H1 (cell line): ENCODE measurements around the gene SH3PXD2A. TPM values are rescaled to one million over a fixed set of nuclear protein-coding genes. Genes with fewer than 3 reads are reported as not detected.

Source experiments
- CTCF ChIA-PET: fragments of 300-600 bp; sonication (Branson Sonifier 250); formaldehyde crosslinking; loops from one replicate; lab custom pipeline; 2021; ENCODE audit not compliant: partially characterized antibody; lab: Charles Lee
- POLR2A ChIA-PET: fragments of 300-600 bp; sonication (Branson Sonifier 250); formaldehyde crosslinking; loops from one replicate; lab custom pipeline; 2021; ENCODE audit warnings: inconsistent platforms; ENCODE audit not compliant: partially characterized antibody; lab: Charles Lee
- DNase-seq, 2 experiments: peaks; one replicate each; pipeline versions ENCODE4 v3.0.0 to v3.0.0-alpha.2; 2010 to 2022; ENCODE audit warnings: low spot score in 2 of 2, low read depth in 1 of 2, mixed read lengths in 1 of 2
- FAIRE-seq: peaks from 2 replicates; lab custom pipeline; 2011; peaks lifted over from hg19 to GRCh38; lab: Jason Lieb, UNC
- H2AFZ ChIP-seq: 2 replicates; pipeline ENCODE4 v1.8.1; 2012; ENCODE audit warnings: low read length, inconsistent platforms
- H2AK5ac ChIP-seq: 2 replicates; pipeline ENCODE4 v1.6.1; 2013; ENCODE audit warnings: low read depth, low read length
- H2BK120ac ChIP-seq: replicated peaks from 2 replicates; pipeline ENCODE3; 2013; ENCODE audit warnings: low read depth, low read length, inconsistent platforms
- H2BK12ac ChIP-seq: 2 replicates; pipeline ENCODE4 v1.6.1; 2013; ENCODE audit warnings: low read depth, low read length
- H2BK15ac ChIP-seq: 2 replicates; pipeline ENCODE4 v1.6.1; 2013; ENCODE audit warnings: low read length
- H2BK20ac ChIP-seq: 2 replicates; pipeline ENCODE4 v1.6.1; 2013; ENCODE audit warnings: low read length
- H2BK5ac ChIP-seq: 2 replicates; pipeline ENCODE4 v1.6.1; 2013; ENCODE audit warnings: low read depth, low read length
- H3K14ac ChIP-seq: 2 replicates; pipeline ENCODE4 v1.6.1; 2013; ENCODE audit warnings: inconsistent platforms; ENCODE audit not compliant: insufficient read length
- H3K18ac ChIP-seq: 2 replicates; pipeline ENCODE4 v1.6.1; 2013; ENCODE audit warnings: low read length; ENCODE audit errors: extremely low read depth
- H3K23ac ChIP-seq: 2 replicates; pipeline ENCODE4 v1.6.1; 2013; ENCODE audit warnings: inconsistent platforms; ENCODE audit not compliant: insufficient read length
- H3K23me2 ChIP-seq: 2 replicates; pipeline ENCODE4 v1.6.1; 2013; ENCODE audit warnings: low read depth, low read length
- H3K27ac ChIP-seq: 2 replicates; pipeline ENCODE4 v1.6.1; 2011; ENCODE audit warnings: low read depth, low read length, inconsistent platforms
- H3K27me3 ChIP-seq, 4 experiments: replicated peaks in 1 of 4; 1 replicate in 1 of 4; 2 replicates in 3 of 4; pipeline versions ENCODE4 v1.6.1 to v1.8.1; 2011 to 2013; ENCODE audit warnings: low read length in 3 of 4, mild to moderate bottlenecking in 3 of 4, inconsistent platforms in 2 of 4, mixed read lengths in 2 of 4, moderate library complexity in 1 of 4; ENCODE audit not compliant: control insufficient read depth in 3 of 4, insufficient read depth in 3 of 4; ENCODE audit errors: extremely low read depth in 1 of 4
- H3K36me3 ChIP-seq, 4 experiments: 2 replicates each; pipeline versions ENCODE4 v1.6.1 to v1.8.1; 2011 to 2013; ENCODE audit warnings: mild to moderate bottlenecking in 4 of 4, low read length in 3 of 4, moderate library complexity in 2 of 4, control low read depth in 1 of 4, inconsistent platforms in 1 of 4; ENCODE audit not compliant: insufficient read depth in 4 of 4, control insufficient read depth in 2 of 4
- H3K4ac ChIP-seq: replicated peaks from 2 replicates; pipeline ENCODE3; 2013; ENCODE audit warnings: low read length, low read depth, mixed read lengths, inconsistent platforms; ENCODE audit not compliant: insufficient read length
- H3K4me1 ChIP-seq, 4 experiments: replicated peaks in 1 of 4; 1 replicate in 1 of 4; 2 replicates in 3 of 4; pipeline versions ENCODE4 v1.6.1 to v1.8.1; 2011 to 2013; ENCODE audit warnings: low read length in 3 of 4, inconsistent platforms in 2 of 4, mixed read lengths in 1 of 4; ENCODE audit not compliant: insufficient read depth in 4 of 4, control insufficient read depth in 3 of 4
- H3K4me2 ChIP-seq, 2 experiments: 2 replicates each; pipeline versions ENCODE4 v1.6.1 to v1.8.1; 2011 to 2013; ENCODE audit warnings: low read depth in 2 of 2, low read length in 2 of 2, control low read depth in 1 of 2, inconsistent platforms in 1 of 2, mild to moderate bottlenecking in 1 of 2; ENCODE audit not compliant: insufficient read depth in 1 of 2
- H3K4me3 ChIP-seq, 4 experiments: fragments of 200-600, 300-600 bp in 1 of 4; sonication (generic), shearing (Covaris generic), sonication (Bioruptor Twin) in 1 of 4; 2 replicates each; pipeline versions ENCODE4 v1.5.1 to v1.8.1; 2011 to 2016; ENCODE audit warnings: low read length in 4 of 4, low read depth in 3 of 4, control low read depth in 2 of 4, inconsistent platforms in 2 of 4, mild to moderate bottlenecking in 2 of 4, mixed read lengths in 1 of 4, moderate library complexity in 1 of 4; ENCODE audit not compliant: insufficient read depth in 2 of 4; ENCODE audit errors: extremely low read depth in 1 of 4
- H3K56ac ChIP-seq: replicated peaks from 2 replicates; pipeline ENCODE3; 2013; ENCODE audit warnings: low read depth, mild to moderate bottlenecking, mixed read lengths, low read length, inconsistent platforms; ENCODE audit not compliant: insufficient read length
- H3K79me1 ChIP-seq: 2 replicates; pipeline ENCODE4 v1.6.1; 2013; ENCODE audit warnings: low read depth, low read length, control low read depth
- H3K79me2 ChIP-seq, 2 experiments: 2 replicates each; pipeline versions ENCODE4 v1.6.1 to v1.8.1; 2012 to 2013; ENCODE audit warnings: low read length in 2 of 2, mild to moderate bottlenecking in 2 of 2, inconsistent platforms in 1 of 2; ENCODE audit not compliant: insufficient read depth in 2 of 2, control insufficient read depth in 1 of 2
- H3K9ac ChIP-seq, 4 experiments: replicated peaks in 1 of 4; 1 replicate in 1 of 4; 2 replicates in 3 of 4; pipeline versions ENCODE4 v1.6.1 to v1.8.1; 2011 to 2013; ENCODE audit warnings: low read depth in 3 of 4, low read length in 3 of 4, control low read depth in 2 of 4, mild to moderate bottlenecking in 2 of 4, moderate library complexity in 2 of 4, inconsistent platforms in 1 of 4; ENCODE audit errors: extremely low read depth in 1 of 4
- H3K9me3 ChIP-seq, 2 experiments: 2 replicates each; pipeline versions ENCODE4 v1.6.1 to v1.8.1; 2012 to 2013; ENCODE audit warnings: mild to moderate bottlenecking in 2 of 2, moderate library complexity in 2 of 2, control low read depth in 1 of 2, inconsistent platforms in 1 of 2, low read depth in 1 of 2, low read length in 1 of 2, mixed read lengths in 1 of 2; ENCODE audit not compliant: insufficient read depth in 2 of 2
- H4K20me1 ChIP-seq, 2 experiments: replicated peaks in 1 of 2; 2 replicates each; pipeline versions ENCODE3 to v1.8.1; 2011 to 2013; ENCODE audit warnings: inconsistent platforms in 2 of 2, low read length in 2 of 2, mild to moderate bottlenecking in 1 of 2; ENCODE audit not compliant: insufficient read depth in 2 of 2, control insufficient read depth in 1 of 2
- H4K5ac ChIP-seq: 2 replicates; pipeline ENCODE4 v1.6.1; 2013; ENCODE audit warnings: low read length, low read depth, mixed read lengths, inconsistent platforms; ENCODE audit not compliant: insufficient read length
- H4K8ac ChIP-seq: 2 replicates; pipeline ENCODE4 v1.8.0; 2013; ENCODE audit warnings: mild to moderate bottlenecking, moderate library complexity, low read length, inconsistent platforms; ENCODE audit not compliant: insufficient read depth; ENCODE audit errors: extremely low read depth
- H4K91ac ChIP-seq: replicated peaks from 2 replicates; pipeline ENCODE3; 2013; ENCODE audit warnings: low read length, mixed read lengths, inconsistent platforms; ENCODE audit not compliant: insufficient read length
- CEBPB ChIP-seq: IDR thresholded peaks from 2 replicates; pipeline ENCODE4 v1.6.1; 2012; ENCODE audit warnings: low read depth, low read length
- CTBP2 ChIP-seq: IDR thresholded peaks from 2 replicates; pipeline ENCODE4 v1.7.0; 2011; ENCODE audit warnings: borderline replicate concordance, mild to moderate bottlenecking, moderate library complexity, mixed read lengths, low read length; ENCODE audit not compliant: insufficient read depth, insufficient read length
- FOSL1 ChIP-seq: IDR thresholded peaks from 2 replicates; pipeline ENCODE4 v1.6.1; 2011; ENCODE audit warnings: mild to moderate bottlenecking, low read depth, low read length, moderate library complexity; ENCODE audit not compliant: insufficient read depth
- GTF2F1 ChIP-seq: IDR thresholded peaks from 2 replicates; pipeline ENCODE4 v1.6.1; 2012; ENCODE audit warnings: low read depth, low read length, improper control_type of control experiment, borderline replicate concordance
- KDM1A ChIP-seq: fragments of 200-600, 300-600 bp; sonication (generic); IDR thresholded peaks from 2 replicates; pipeline ENCODE4 v1.7.1; 2016; ENCODE audit warnings: mild to moderate bottlenecking, low read length, borderline replicate concordance
- SAP30 ChIP-seq: fragments of 300-600 bp; sonication (generic); IDR thresholded peaks from 2 replicates; pipeline ENCODE4 v1.7.1; 2012; ENCODE audit warnings: low read length, moderate library complexity, mild to moderate bottlenecking, inconsistent platforms; ENCODE audit not compliant: insufficient read depth, insufficient replicate concordance
- SP2 ChIP-seq: IDR thresholded peaks from 2 replicates; pipeline ENCODE4 v1.6.1; 2012; ENCODE audit warnings: mild to moderate bottlenecking, low read length, inconsistent platforms
- WGBS, 2 experiments: shearing (Covaris generic) in 1 of 2; methylation state at CpG; one replicate each; pipeline versions ENCODE4 v1.1.6 to v1.1.7; 2013 to 2015; ENCODE audit warnings: low lambda C conversion rate in 2 of 2, mixed read lengths in 2 of 2, inconsistent platforms in 1 of 2, low coverage in 1 of 2, missing lambda C conversion rate in 1 of 2; ENCODE audit not compliant: insufficient replicate concordance in 2 of 2, insufficient coverage in 1 of 2, insufficient read length in 1 of 2; ENCODE audit errors: extremely low coverage in 1 of 2, missing lambda C conversion rate in 1 of 2; 5-methylcytosine and 5-hydroxymethylcytosine counted together
- polyA plus RNA-seq, 7 experiments: library from polyadenylated mRNA; depleted of rRNA in 3 of 7; stranded (reverse) in 5 of 7; unstranded in 2 of 7; fragments of >200 nt in 5 of 7; fragments of 200-250 nt in 2 of 7; gene quantifications; 1 replicate in 5 of 7; 2 replicates in 1 of 7; 4 replicates in 1 of 7; pipeline versions ENCODE4 v1.2.1 to v1.2.3, GENCODE V29; 2011 to 2013; ENCODE audit warnings: missing spikeins in 2 of 7, mixed read lengths in 2 of 7
- total RNA-seq: library from RNA; stranded (reverse); fragmentation: NEBNext Ultra II Directional; extraction: Animal tissue kit (Norgen Biotek cat#: 25700); gene quantifications from 2 replicates; pipeline ENCODE4 v1.2.1, GENCODE V29; 2021

Gene SH3PXD2A
- total and polyA plus RNA-seq, 2 of the 8 experiments (the other 6 are each of a cell fraction or from before 2014, with no cell fraction given) = 5.4 to 16.3 TPM

- H2BK12ac ChIP-seq = no peak overlapping the region
- H3K27ac ChIP-seq = no peak overlapping the region
- H3K36me3 ChIP-seq = peaks cover 0 to 2% (median 0%) of the 10 kb centered on the region in 4 experiments; a peak in 1 of 8 replicates
- H3K79me1 ChIP-seq = no peaks in the 10 kb centered on the region
- no peak overlapping the region for H2BK120ac ChIP-seq
- H2AK5ac ChIP-seq = no peak overlapping the region
- H3K23ac ChIP-seq = no peak overlapping the region
- H2BK5ac ChIP-seq = no peak overlapping the region
- H4K8ac ChIP-seq = no peak overlapping the region
- no peaks in the 10 kb centered on the region for H3K9me3 ChIP-seq
- no peaks in the 10 kb centered on the region for H3K79me2 ChIP-seq
- no peaks in the 10 kb centered on the region for H3K27me3 ChIP-seq
- POLR2A ChIA-PET = interaction anchor here (1.2 kb wide), 1 partner anchor 9 kb away, joined by 3 read pairs; no protein-coding TSS in a partner anchor
- CTCF ChIA-PET = interaction anchor here (0.8 to 7.1 kb wide), 22 partner anchors 10 to 460 kb away, joined by 3 to 48 read pairs (median 5); partner anchors contain the start of gene SH3PXD2A
- H4K5ac ChIP-seq = no peak overlapping the region
- no peak for FAIRE-seq
- H3K4ac ChIP-seq = no peak overlapping the region
- no peak overlapping the region for H3K4me2 ChIP-seq
- H3K4me3 ChIP-seq = no peak overlapping the region
- H3K18ac ChIP-seq = no peak overlapping the region
- DNase-seq = no peak
- no peak overlapping the region for H3K9ac ChIP-seq
- H2BK15ac ChIP-seq = no peak overlapping the region
- no peak overlapping the region for H3K14ac ChIP-seq
- H3K23me2 ChIP-seq = no peaks in the 10 kb centered on the region
- peaks cover 0 to 2% of the 10 kb centered on the region in 2 experiments for H4K20me1 ChIP-seq
- no peak overlapping the region for H3K56ac ChIP-seq
- WGBS, 2 experiments = 90% methylated on average over 4 of the region's 4 CpGs; no CpG with 5 or more reads in 1 of the 2 experiments
- no peak overlapping the region for H2AFZ ChIP-seq
- H2BK20ac ChIP-seq = no peak overlapping the region
- H3K4me1 ChIP-seq = no peaks in the 10 kb centered on the region; a peak in 1 of 7 replicates
- no peak overlapping the region for H4K91ac ChIP-seq
- TF ChIP-seq CEBPB = no peak
- no peak for TF ChIP-seq FOSL1
- TF ChIP-seq SAP30 = no peak
- TF ChIP-seq KDM1A = no peak
- TF ChIP-seq CTBP2 = no peak
- no peak for TF ChIP-seq GTF2F1
- TF ChIP-seq SP2 = no peak
Observed at GRCh38 chr10:103890194-103890658, 34.9 kb upstream of the SH3PXD2A start.
